ENCODE data around the gene PRKAR1B. TPM values are rescaled to one million over a fixed set of nuclear protein-coding genes. Genes with fewer than 3 reads are reported as not detected.

Gene PRKAR1B
- total RNA-seq, 1 experiment from 2014 or later: 43.3 TPM

GRCh38 chr7:762885-763284, 35.8 kb upstream of the PRKAR1B start:
- no peak overlapping the region for H3K23ac ChIP-seq (ENCODE audit: insufficient read length, low read depth, low read length)
- no peak overlapping the region for H3K18ac ChIP-seq (ENCODE audit: insufficient read length, low read depth, low read length)
- H2BK120ac ChIP-seq (ENCODE audit: low read depth, low read length, poor library complexity, severe bottlenecking): no peak overlapping the region
- H3T11ph ChIP-seq (ENCODE audit: low read length): no peak overlapping the region
- H2AFZ ChIP-seq (ENCODE audit: low read length): no peak overlapping the region
- no peak overlapping the region for H4K91ac ChIP-seq (ENCODE audit: insufficient read length, low read depth, low read length)
- H3K14ac ChIP-seq (ENCODE audit: insufficient read depth, low read length): no peak overlapping the region
- H2AK5ac ChIP-seq (ENCODE audit: insufficient read length, low read length): no peak overlapping the region
- H3K4ac ChIP-seq (ENCODE audit: low read depth, low read length): no peak overlapping the region
- H3K4me1 ChIP-seq (ENCODE audit: insufficient read depth, low read length): no peaks in the 10 kb centered on the region
- H3K27ac ChIP-seq (ENCODE audit: insufficient read length, low read depth, low read length): no peak overlapping the region
- no peak for DNase-seq
- H3K9me3 Mint-ChIP-seq: no peaks in the 10 kb centered on the region; a peak in 1 of 5 replicates
- H2BK20ac ChIP-seq (ENCODE audit: low read depth, low read length, poor library complexity, severe bottlenecking): no peak overlapping the region
- H3K79me2 ChIP-seq (ENCODE audit: insufficient read depth, low read length): no peaks in the 10 kb centered on the region
- no CpG with 5 or more reads among the region's 5 CpGs for WGBS (ENCODE audit: extremely low coverage, insufficient read length, low lambda C conversion rate)
- no peak overlapping the region for H3K4me2 ChIP-seq (ENCODE audit: insufficient read depth, insufficient read length, low read length)
- H3K27me3 ChIP-seq (ENCODE audit: insufficient read depth, low read length): no peaks in the 10 kb centered on the region
- H4K5ac ChIP-seq (ENCODE audit: insufficient read length, low read depth, low read length): no peak overlapping the region
- no peak overlapping the region for H4K8ac ChIP-seq (replicated peaks; ENCODE audit: insufficient read length, low read depth, low read length)
- no peak for TF ChIP-seq CTCF (conservative IDR thresholded peaks at IDR 0.05)
- H3K27ac Mint-ChIP-seq: no peak overlapping the region
- H3K36me3 Mint-ChIP-seq (ENCODE audit: insufficient read depth in 1 of 3, low read depth in 3 of 3): peaks cover 41 to 70% (median 60%) of the 10 kb centered on the region in 3 experiments
- no peak overlapping the region for H3K9ac ChIP-seq (ENCODE audit: extremely low read depth, insufficient read length, low read length)
- no peaks in the 10 kb centered on the region for H3K79me1 ChIP-seq (ENCODE audit: insufficient read depth, low read depth, low read length, poor library complexity, severe bottlenecking)
- H3K4me1 Mint-ChIP-seq: no peaks in the 10 kb centered on the region
- H3K9me3 ChIP-seq (ENCODE audit: control insufficient read depth, low read depth, low read length): no peaks in the 10 kb centered on the region
- no peaks in the 10 kb centered on the region for H3K27me3 Mint-ChIP-seq (ENCODE audit: low read depth)
- no peak overlapping the region for H3K56ac ChIP-seq (ENCODE audit: insufficient read length, low read depth, low read length)
- no peak overlapping the region for H2BK5ac ChIP-seq (ENCODE audit: insufficient read length, low read length)
- no peak overlapping the region for H2BK15ac ChIP-seq (ENCODE audit: low read depth, low read length)
- H3K4me3 Mint-ChIP-seq: no peak overlapping the region
- no peaks in the 10 kb centered on the region for H3K23me2 ChIP-seq (ENCODE audit: insufficient read length, low read depth, low read length, poor library complexity, severe bottlenecking)
- H4K20me1 ChIP-seq (ENCODE audit: control insufficient read depth, insufficient read depth, insufficient read length): no peaks in the 10 kb centered on the region
- no peak overlapping the region for H2BK12ac ChIP-seq (ENCODE audit: insufficient read length, low read depth, low read length)
